Raji (cell line): ENCODE measurements around the gene BID.

Experiments
- POLR2A ChIP-seq: IDR thresholded peaks from 2 replicates; pipeline ENCODE4 v1.6.1; 2011; ENCODE audit warnings: low read depth, low read length, control low read depth; ENCODE audit not compliant: insufficient read depth

The BID gene

DNA sequence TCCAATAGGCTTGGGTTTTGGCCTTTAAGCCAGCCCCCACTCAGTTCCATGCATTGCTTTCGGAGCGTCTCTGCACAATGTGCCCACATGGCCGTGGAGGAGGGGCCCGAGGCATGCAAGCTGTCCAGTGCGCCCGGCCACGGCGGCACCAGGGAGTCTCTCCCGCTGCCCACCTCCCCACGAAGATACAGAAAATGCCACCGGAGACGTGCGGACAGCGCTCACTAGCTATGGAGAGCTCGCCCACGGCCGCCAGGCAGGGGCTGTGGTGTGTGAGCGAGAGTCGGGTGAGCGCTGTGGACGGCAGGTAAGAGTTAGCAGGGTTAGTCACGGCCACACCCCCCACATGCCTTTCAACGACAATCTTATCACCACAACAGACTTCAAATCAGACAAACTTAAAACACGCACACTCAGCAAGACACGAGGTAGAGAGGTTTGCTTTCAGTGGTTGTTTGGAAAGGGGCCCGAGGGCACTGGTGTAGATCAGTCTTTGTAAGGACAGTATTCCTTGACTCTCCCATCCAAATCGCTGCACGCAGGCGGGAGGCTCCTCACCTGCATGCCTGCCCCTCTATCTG is 18.7 kb upstream of the BID start:
- no peak for TF ChIP-seq POLR2A

DNA sequence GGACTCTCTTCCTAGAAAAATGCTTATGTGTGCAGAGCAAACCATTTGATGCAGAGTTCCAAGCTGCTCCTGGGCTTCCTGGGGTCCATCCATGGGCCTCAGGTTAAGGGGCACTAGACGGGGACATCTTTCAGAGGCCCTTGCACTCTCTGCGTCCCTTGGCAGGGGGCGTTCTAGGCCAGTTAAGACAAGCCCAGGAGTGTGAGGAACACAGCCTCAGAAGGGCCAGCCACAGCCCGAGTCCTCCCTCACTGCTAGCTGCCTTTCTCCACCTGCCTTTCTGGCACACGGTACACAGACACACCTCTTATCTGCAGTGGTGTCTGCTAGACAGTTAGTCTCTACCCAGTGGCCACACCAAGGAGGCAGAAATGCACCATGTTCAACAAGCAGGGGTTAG is 18.0 kb upstream of the BID start:
- TF ChIP-seq POLR2A: no peak

DNA sequence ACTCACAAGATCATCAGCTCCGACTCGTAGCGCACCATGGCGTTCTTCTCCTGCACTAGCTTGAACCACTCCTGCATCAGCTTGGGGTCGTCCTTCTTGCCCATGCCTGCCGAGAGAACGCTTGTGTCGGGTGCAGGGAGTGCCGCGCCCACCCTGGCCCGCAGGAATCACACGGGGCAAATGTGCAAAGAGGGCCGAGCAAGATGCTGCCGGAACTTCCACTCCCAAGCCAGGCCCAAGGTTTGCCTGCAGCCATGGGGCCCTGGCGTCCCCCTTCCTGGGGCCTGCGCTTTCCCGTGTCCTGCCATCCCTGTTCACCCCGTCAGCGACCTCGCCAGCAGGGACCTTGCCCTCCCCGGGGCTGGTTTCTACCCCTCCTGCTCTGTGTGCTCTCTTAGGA is 16.9 kb upstream of the BID start:
- no peak for TF ChIP-seq POLR2A

DNA sequence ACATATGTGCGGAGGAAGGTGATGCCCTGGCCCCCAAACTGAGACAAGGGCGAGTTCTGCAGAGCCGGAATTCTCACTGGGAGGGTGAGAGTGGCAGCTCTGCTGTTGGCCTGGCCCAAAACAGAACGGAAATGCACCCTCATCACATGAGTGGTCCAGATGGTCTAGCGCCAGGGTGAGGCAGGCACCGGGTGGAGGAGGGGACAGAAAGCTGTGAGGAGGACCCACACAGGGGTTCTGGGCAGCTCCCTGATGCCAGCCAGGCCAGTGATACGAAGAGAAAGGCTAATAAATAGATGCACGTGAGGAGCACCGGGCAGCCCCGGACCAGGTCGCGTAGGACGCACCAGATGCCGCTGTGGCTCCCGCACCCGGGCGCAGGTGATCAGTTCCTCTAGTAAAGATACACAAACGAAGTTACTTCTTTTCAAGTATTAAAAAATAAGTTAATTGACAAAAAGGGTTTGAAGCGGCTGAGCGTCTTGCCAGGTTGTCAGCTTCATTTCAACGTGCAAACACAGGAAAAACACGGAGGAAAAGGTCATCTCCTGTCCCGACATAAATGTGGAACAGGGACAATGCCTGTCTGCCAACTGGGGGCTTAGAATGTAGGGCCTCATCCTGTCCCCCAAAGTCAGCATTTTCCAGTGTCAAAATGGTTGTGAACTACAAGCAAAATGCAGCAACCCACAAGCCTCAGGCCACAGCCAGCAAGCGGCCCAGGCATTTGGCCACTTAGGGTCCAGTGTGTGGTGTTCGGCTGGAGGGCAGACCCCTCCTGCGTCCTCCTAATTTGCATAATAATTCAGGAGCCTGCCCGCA is 15.3 kb upstream of the BID start:
- no peak for TF ChIP-seq POLR2A

DNA sequence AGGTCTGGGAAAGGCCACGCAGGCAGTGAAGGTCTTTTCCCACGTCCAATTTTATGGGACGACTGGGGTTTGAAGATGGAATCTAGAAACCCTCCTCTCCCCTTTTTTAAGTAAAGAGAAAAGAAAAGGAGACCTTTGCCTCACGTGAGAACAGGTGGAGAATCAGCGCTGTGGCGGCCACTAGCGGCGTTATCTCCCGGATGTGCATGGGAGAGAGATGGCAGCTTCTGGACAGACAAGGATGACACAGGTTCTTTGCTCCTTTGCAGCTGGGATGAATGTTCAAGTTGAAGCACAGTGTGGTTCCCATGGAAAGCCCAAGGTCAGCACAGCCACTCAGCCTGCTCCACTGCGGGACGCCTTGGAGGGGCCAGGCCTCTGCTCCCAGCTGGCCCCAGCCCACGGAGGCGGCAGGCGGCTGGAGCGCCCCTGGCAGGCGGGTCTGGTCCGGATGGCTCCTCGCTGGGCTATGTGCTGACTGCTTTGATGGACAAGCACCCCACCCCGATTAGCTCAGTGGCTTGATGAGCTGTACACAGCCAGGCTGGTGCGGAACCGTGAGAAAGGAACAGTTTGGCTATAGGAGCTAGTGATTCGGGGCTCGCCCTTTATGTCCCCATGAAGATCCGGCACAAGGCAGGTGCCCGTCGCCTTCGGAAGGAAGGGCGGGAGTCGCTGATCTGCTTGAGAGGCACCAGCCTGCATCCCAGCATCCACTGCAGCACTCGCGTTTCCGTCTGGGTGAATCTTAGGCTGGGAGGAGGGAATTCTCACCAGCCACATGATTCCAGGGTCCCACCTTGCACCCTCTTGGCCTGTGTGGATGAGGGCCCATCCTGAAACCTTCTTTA is 14.5 kb upstream of the BID start:
- no peak for TF ChIP-seq POLR2A

DNA sequence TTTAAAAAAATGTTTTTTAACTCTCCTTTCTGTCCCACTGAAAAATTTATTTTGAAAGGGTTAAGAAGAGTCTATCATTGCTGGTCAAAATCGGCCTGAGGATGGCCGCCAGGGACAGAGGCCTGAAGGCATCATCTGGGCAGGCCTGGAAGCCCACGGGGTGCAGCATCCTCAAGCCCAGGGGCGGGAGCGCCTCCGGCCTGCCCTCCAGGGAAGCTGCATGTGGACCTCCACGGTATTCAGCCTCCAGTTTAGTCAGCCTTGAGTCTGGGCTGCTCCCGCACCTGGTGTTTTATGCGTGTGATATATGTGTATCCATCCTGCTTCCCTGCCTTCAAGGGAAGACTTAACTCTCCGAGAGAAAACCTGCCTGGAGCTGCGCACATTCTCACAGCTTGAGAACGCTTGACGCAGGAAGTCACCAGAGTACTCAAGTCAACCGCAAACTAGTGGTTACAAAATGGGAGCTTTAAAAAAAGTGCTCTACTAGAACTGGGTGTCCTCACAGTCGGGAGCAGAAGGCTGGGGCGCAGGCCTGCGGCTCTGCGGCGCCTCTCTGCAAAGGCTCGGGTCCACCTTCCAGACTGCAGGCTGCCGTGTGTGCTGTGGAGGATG is 13.6 kb upstream of the BID start:
- no peak for TF ChIP-seq POLR2A

DNA sequence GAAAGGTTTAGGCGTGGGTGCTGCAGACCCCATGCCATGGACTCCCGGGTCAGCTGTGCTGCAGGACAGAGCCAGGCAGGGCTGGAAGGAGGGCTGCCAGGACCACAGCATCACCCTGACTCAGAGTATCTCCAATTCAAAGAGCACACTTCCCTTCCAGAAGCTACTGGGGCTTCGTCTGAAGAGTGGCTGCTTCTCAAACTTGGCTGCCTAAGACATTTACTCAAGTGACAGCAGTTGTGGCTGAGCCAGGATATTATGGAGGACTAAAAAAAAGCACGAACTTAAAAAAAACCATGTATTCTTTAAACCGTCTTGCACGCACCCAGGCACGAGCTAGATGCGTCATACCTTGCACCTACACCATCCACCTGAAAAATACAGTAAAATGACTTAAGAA is 13.0 kb upstream of the BID start:
- TF ChIP-seq POLR2A: no peak

DNA sequence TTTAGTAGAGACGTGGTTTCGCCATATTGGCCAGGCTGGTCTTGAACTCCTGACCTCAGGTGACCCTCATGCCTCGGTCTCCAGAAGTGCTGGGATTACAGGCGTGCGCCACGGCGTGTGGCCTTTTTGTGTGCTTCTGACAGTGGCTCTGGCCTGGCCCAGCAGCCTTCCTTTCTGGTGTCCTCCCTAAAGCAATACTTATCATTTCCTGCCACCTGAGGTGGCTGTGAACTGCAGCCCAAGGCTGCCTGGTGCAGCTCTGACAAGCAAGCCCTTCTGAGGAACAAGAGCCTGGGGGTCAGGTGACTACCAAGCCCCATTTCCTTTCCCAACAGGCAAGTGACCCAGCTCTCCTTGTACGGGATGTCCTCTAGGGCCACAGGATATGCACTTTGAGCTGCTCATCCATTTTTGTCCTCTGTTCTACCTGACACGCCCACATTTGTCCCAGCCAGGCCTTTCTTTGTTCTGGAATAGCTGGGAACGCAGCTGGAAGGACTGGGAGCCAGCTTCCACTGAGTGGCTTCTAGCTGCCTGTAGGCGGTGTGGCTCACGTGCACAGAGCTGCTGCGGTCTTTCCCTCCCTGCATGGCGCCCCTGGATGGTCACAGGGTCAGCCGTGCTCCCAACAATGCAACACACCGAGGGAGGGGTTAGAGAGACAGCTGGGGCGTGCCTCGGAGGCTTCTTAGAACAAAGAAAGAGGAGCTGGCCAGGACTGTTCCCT is 12.3 kb upstream of the BID start:
- TF ChIP-seq POLR2A: no peak

DNA sequence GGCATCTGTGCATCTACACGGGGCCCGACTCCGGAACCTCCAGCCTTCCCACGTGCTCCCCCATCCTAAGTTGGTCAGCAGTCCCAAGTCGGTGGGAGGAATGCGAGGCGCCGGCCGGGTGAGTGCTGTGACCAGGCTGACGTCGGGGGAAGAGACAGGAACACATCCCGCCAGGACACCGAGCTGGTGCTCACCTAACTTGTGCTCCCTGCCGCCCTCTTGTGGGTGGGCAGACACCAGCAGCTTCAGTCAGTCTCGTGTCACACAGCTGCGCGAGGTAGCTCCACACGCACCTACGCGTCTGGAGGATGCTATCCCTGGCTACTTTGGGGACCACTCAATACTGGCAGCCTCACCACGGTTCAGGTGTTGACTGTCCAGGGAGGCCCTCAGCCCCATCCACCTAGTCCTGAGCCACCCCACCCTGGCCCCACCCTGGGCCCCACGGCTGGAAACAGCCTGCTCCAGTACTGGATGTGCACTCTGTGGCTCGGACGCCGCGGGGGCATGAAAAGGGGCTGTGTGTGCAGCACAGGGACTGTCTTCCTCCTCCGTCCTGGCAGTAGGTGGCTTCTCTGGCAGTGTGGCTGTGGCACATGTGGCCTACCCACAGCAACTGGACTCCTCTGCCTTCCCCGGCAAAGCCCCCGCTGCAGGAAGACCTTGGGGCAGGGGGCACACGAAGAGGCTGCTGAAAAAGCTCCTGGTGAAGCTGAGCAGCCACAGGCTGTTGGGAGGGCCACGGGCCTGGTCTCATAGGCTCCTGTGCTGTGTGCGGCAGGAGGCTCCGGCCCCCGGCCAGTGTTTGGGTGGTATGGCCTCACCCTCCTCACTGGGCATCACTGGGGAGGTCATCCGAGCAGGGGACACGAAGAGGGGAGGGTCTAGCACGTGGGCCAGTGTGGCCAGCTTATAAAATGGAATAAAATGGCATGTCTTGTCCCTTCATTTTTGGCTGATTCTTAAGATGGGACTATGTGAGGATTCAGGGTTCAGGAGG is 11.2 kb upstream of the BID start:
- no peak for TF ChIP-seq POLR2A

DNA sequence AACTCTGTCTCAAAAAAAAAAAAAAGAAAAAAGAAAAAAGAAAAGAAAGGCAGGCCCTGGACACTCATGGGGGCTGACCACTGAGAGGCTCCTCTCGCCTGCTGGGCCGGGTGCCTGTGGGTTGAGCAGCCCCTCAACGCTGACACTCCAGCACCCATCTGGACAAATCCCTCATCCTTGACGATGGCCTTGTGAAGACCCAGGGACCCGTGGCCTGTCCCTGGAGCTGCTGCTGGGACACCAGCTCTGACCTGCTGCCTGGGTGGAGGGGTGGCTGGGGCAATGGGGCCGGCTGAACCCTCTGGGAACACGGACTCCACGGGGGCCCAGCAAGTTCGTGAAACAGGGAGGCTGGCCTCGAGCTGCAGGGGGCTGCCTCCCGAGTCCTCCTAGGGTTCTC is 10.5 kb upstream of the BID start:
- TF ChIP-seq POLR2A: no peak

DNA sequence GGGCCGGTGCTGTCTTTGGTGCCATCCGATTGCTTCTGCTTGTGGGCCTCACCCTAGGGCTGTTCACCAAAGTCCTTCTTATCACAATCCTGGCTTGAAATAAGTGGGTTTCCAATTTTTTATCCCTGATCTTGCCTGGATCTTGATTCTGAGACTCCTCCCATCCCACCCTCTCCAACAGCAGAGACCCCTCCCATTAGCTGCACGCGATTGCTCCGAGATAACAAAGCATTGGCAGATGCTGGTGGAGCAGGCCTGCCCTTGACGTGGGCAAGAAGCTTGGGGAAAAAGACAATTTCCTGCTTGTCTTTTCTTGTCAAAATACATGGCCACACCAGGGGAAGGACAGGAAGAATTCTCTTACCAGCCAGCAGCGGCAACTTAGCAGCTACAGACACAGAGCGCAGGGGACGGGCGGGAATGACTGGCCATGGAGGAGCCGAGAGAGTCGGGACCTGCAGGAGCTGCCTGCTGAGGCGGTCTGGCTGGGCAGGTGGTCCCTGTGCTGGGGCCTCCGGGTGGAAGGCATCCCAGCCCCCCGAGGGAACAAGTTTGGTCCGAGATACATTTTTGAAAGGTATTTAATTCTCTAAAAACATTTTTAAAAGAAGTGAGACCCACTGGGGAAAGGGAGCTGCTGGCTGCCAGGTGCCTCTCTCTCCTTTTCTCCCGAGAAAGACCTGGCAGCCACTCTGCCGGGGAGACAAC is 9.7 kb upstream of the BID start:
- TF ChIP-seq POLR2A: no peak

DNA sequence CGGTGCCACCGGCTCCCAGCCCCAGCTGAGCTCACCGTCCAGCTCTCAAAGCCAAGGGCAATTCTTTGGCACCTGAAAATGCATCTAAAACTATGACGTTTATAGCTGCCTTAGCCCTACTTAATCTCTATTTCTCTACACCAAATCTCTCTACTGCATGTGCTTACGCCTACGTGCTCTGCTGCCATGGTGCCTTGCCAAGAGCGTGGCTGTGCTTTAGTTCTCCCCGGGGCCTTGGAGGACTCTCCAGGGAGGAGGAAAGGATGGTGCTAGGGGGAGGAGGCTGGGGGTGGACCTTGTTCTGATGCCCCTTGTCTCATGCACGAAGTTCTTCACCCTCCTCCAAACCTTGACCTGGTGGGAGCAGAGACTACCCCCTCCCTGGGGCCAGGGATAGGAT is 9.0 kb upstream of the BID start:
- no peak for TF ChIP-seq POLR2A

DNA sequence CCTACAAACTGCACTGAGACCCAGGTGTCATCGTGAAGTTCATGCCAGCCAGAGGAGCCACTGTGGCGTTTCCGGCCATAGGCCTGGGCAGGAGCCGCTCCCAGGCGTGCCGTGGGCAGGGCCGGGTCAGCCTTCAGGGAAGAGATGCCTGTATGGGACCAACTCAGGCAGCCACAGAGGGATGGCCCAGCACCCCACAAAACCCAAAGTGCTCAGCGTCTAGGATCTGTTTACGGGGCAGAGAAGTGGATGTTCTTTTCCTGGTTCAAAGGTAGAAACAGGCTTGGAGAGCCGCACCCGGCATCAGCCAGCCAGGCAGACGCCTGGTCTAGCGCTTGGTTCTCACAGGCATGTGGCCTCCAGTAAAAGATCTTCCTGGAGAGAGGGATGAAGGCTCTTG is 8.4 kb upstream of the BID start:
- TF ChIP-seq POLR2A: no peak
